ENCODE data around the gene WDFY4. TPM values are rescaled to one million over a fixed set of nuclear protein-coding genes. Genes with fewer than 3 reads are reported as not detected.

Gene WDFY4
- total RNA-seq, 2 donors from 2014 or later, result not detected

DNA sequence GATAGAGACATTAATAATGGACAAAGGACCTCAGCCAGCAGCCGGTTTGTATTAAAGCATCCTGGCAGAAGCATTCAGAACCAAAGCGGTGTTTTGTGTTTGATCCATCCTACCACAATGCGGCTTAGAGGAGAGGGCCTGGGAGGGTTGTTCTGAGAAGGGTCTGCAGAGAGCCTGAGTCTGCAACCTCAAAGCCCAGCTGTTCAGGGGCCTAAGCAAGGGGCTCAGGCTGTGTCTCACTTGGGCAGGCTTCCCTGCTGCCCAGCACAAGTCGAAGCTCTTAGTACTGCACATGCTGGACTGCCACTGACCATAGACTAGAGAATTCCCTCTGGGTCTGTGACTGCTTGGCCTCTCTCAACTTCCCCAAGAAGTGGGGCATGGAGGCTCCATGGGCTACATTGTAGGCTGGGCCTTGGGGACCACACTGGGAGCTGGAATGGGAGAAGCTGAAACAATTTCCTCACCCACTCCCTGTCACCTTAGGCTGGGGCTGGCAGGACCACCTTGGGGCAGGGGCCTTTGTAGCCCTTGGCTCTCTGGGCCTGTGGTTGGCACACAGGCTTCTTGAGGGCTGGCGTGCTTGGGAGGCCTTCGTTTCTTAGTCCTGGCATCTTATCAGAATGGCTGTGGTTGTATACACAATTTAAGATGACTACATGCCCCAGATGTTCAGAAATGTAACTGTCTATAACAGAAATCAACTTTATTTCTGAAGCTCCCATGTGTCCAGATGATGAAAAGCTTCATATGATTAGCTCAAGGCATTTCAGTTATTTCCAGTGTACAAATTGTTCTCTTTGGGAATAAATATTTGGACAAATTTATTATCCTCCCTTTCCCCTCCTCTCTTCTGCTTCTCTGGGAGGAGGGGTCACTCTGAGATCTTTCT, 210.5 kb downstream of the WDFY4 start:
- Mint-ChIP-seq H3K4me1 (peaks cover 1% of the 10 kb centered on the region), H3K36me3 (ENCODE audit: low read depth) (no peaks in the 10 kb centered on the region), H3K9me3 (no peaks in the 10 kb centered on the region), H3K27me3 (ENCODE audit: insufficient read depth) (peaks cover 2% of the 10 kb centered on the region), H3K27ac (no peak overlapping the region), H3K4me3 (no peak overlapping the region)
- TF ChIP-seq, protein P1, sequence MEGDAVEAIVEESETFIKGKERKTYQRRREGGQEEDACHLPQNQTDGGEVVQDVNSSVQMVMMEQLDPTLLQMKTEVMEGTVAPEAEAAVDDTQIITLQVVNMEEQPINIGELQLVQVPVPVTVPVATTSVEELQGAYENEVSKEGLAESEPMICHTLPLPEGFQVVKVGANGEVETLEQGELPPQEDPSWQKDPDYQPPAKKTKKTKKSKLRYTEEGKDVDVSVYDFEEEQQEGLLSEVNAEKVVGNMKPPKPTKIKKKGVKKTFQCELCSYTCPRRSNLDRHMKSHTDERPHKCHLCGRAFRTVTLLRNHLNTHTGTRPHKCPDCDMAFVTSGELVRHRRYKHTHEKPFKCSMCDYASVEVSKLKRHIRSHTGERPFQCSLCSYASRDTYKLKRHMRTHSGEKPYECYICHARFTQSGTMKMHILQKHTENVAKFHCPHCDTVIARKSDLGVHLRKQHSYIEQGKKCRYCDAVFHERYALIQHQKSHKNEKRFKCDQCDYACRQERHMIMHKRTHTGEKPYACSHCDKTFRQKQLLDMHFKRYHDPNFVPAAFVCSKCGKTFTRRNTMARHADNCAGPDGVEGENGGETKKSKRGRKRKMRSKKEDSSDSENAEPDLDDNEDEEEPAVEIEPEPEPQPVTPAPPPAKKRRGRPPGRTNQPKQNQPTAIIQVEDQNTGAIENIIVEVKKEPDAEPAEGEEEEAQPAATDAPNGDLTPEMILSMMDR (conservative IDR thresholded peaks at IDR 0.05), result no peak
- H3K36me3 ChIP-seq (ENCODE audit: control insufficient read depth, insufficient read depth, low read length), result no peaks in the 10 kb centered on the region
- WGBS, 2 experiments (ENCODE audit: insufficient coverage in 1 of 2, insufficient read length in 1 of 2), result 83 to 100% methylated on average over 3 to 6 of the region's 6 CpGs
- no peaks in the 10 kb centered on the region for H3K27me3 ChIP-seq (ENCODE audit: control insufficient read depth, insufficient read depth, low read length, poor library complexity, severe bottlenecking)
- H3K4me3 ChIP-seq (ENCODE audit: low read length), result no peak overlapping the region
- H3K9ac ChIP-seq (ENCODE audit: extremely low read depth, low read length, poor library complexity, severe bottlenecking), result no peak overlapping the region
- no peaks in the 10 kb centered on the region for H3K9me3 ChIP-seq (ENCODE audit: control insufficient read depth, low read length)
- H3K4me1 ChIP-seq (ENCODE audit: control insufficient read depth, insufficient read depth, low read length), result no peaks in the 10 kb centered on the region
- no peak for DNase-seq
- no peak overlapping the region for H3K27ac ChIP-seq (ENCODE audit: low read depth, low read length)

DNA sequence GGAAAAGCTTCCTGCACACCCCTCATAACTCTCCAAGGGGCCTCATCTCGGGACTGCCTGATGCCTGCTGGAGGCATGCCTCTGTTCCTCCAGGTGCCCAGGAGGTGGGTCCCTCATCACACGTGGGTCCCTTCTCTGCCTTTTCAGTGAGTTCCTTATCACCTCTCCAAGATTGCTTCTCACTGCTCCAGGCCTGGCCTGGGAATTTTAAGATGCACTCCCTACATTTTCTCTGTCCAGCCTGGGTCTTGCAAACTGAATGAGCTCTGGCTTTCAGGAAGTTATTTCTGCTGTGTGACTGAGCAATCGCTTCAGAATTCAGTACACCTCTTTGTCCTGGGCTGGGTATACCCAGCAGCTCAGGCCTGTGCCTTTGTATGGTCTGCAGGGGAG, 211.1 kb downstream of the WDFY4 start:
- Mint-ChIP-seq H3K9me3 (no peaks in the 10 kb centered on the region), H3K36me3 (ENCODE audit: low read depth) (no peaks in the 10 kb centered on the region), H3K4me3 (no peak overlapping the region), H3K4me1 (peaks cover 1% of the 10 kb centered on the region), H3K27ac (no peak overlapping the region), H3K27me3 (ENCODE audit: insufficient read depth) (peaks cover 2% of the 10 kb centered on the region)
- Histone ChIP-seq H3K9ac (ENCODE audit: extremely low read depth, low read length, poor library complexity, severe bottlenecking) (no peak overlapping the region), H3K27ac (ENCODE audit: low read depth, low read length) (no peak overlapping the region), H3K4me1 (ENCODE audit: control insufficient read depth, insufficient read depth, low read length) (no peaks in the 10 kb centered on the region), H3K4me3 (ENCODE audit: low read length) (no peak overlapping the region), H3K36me3 (ENCODE audit: control insufficient read depth, insufficient read depth, low read length) (no peaks in the 10 kb centered on the region), H3K27me3 (ENCODE audit: control insufficient read depth, insufficient read depth, low read length, poor library complexity, severe bottlenecking) (no peaks in the 10 kb centered on the region), H3K9me3 (ENCODE audit: control insufficient read depth, low read length) (no peaks in the 10 kb centered on the region)
- 61 to 81% methylated on average over 2 to 3 of the region's 3 CpGs for WGBS, 2 experiments (ENCODE audit: insufficient coverage in 1 of 2, insufficient read length in 1 of 2)
- TF ChIP-seq, protein P1 (conservative IDR thresholded peaks at IDR 0.05), result no peak
- DNase-seq, result no peak

DNA sequence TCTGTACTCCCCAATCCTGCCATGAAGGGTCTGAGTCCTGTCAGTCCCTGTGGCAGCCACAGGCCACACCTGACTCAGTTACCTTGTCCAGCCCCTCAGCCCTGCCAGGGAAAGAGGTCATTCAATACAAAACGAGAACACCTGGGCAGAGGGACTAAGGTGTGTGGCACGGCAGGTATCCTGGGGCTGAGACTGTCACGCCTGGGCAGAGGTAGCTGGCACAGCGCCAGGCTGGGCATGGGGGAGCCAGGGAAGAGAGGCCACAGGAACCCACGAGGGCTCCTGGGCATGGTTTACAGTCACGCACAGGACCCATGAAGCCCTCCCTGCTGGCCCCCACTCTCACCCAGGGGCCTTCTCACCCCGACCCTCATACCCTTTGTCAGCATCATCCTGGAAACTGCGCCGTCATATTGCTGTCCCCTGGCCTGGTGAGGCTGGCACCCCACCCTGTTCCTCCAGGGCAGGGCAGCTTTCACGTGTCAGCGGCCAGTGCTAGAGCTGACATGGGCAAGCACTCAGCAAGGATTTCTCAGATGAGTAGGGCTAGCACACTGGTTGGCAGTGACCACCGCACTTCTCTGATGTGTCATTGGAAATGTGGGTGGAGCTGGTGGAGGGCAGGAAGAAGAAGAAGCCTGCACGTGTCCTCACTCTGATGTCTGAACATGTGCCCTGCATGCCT, 212.2 kb downstream of the WDFY4 start:
- H3K9me3 Mint-ChIP-seq, result no peaks in the 10 kb centered on the region
- TF ChIP-seq, protein P1 (conservative IDR thresholded peaks at IDR 0.05), result no peak
- Histone ChIP-seq H3K36me3 (ENCODE audit: control insufficient read depth, insufficient read depth, low read length) (no peaks in the 10 kb centered on the region), H3K9ac (ENCODE audit: extremely low read depth, low read length, poor library complexity, severe bottlenecking) (no peak overlapping the region), H3K27ac (ENCODE audit: low read depth, low read length) (no peak overlapping the region), H3K4me1 (ENCODE audit: control insufficient read depth, insufficient read depth, low read length) (no peaks in the 10 kb centered on the region), H3K4me3 (ENCODE audit: low read length) (no peak overlapping the region), H3K27me3 (ENCODE audit: control insufficient read depth, insufficient read depth, low read length, poor library complexity, severe bottlenecking) (no peaks in the 10 kb centered on the region), H3K9me3 (ENCODE audit: control insufficient read depth, low read length) (no peaks in the 10 kb centered on the region)
- H3K36me3 Mint-ChIP-seq (ENCODE audit: low read depth), result no peaks in the 10 kb centered on the region
- H3K27ac Mint-ChIP-seq, result no peak overlapping the region
- peaks cover under 1% of the 10 kb centered on the region for H3K4me1 Mint-ChIP-seq
- 89 to 100% methylated on average over 5 to 13 of the region's 13 CpGs for WGBS, 2 experiments (ENCODE audit: insufficient coverage in 1 of 2, insufficient read length in 1 of 2)
- peaks cover 2% of the 10 kb centered on the region for H3K27me3 Mint-ChIP-seq (ENCODE audit: insufficient read depth)
- no peak overlapping the region for H3K4me3 Mint-ChIP-seq
- DNase-seq, result peak; percentile 27

All from endodermal cell (in vitro differentiated cells).